GM21619 (cell line): ENCODE measurements around the gene SLC6A8.
"Not testable (repeated sequence)": the region's sequence is repeated elsewhere in the genome, so short reads cannot be mapped to it uniquely, and the experiment has no call there.

ENCODE experiments used
- ATAC-seq: cut with Tn5 transposase; IDR thresholded peaks from one replicate; pipeline ENCODE4 v1.9.1; 2021; ENCODE audit not compliant: unreplicated experiment

The SLC6A8 gene

DNA sequence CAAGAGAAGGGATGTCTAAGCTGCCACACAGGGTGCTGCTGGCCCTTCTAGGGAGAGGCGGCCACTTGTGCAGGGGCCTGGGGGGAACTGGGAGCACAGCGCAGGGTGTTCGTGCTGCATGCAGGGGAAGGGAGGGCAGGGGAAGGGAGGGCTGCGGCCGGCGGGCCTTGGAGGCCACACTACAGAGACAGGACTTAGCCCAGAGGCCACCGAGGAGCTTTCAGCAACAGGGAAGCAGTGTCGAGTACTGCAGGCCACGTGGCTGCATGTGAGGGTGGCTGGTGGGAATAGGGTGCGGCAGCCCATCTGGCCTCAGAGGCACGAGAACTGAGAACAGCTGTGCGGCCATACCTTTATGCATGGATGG is 57.3 kb downstream of the SLC6A8 start:
- ATAC-seq: not testable (repeated sequence)
